GM12878 (cell line): Measurements from ENCODE around the gene GET3. TPM values are rescaled to one million over a fixed set of nuclear protein-coding genes. Genes with fewer than 3 reads are reported as not detected.

Source experiments
- ATAC-seq: fragments of 200-7000 bp; cut with Tn5 transposase; 3 replicates; pipeline ENCODE4 v1.9.1; 2020; ENCODE audit warnings: mild to moderate bottlenecking, moderate library complexity
- BruUV-seq: library from RNA; stranded (reverse); fragments of 400-500 nt; replicated peaks from 2 replicates; lab custom pipeline; 2021; lab: Mats Ljungman, UMichigan
- CTCF ChIA-PET: fragments of 300-600 bp; sonication (Branson Sonifier 250); formaldehyde crosslinking; extraction: SDS; loops from one replicate; lab custom pipeline; 2021; ENCODE audit warnings: inconsistent platforms; lab: Yijun Ruan, JAX
- POLR2A ChIA-PET: fragments of 350-600 bp; formaldehyde crosslinking; extraction: SDS; loops from one replicate; lab custom pipeline; 2021; ENCODE audit warnings: inconsistent platforms; lab: Charles Lee
- RAD21 ChIA-PET: fragments of 300-600 bp; sonication (Branson Sonifier 250); formaldehyde crosslinking; loops from one replicate; lab custom pipeline; 2023; ENCODE audit warnings: antibody characterized with exemption; ENCODE audit not compliant: unreplicated experiment; lab: Charles Lee
- SMC1A ChIA-PET: fragments of 300-600 bp; sonication (Branson Sonifier 250); formaldehyde crosslinking; loops from one replicate; lab custom pipeline; 2023; ENCODE audit not compliant: unreplicated experiment, uncharacterized antibody; lab: Charles Lee
- DNase-seq: peaks from one replicate; pipeline ENCODE4 v3.0.0-alpha.2; 2011; ENCODE audit warnings: low read depth, low spot score
- FAIRE-seq: peaks from 3 replicates; lab custom pipeline; 2011; peaks lifted over from hg19 to GRCh38; lab: Jason Lieb, UNC
- H2AFZ ChIP-seq: 2 replicates; pipeline ENCODE4 v1.6.0; 2011; ENCODE audit warnings: low read depth, low read length, control low read depth; ENCODE audit not compliant: control insufficient read depth
- H3K27ac ChIP-seq: 2 replicates; pipeline ENCODE4 v1.5.1; 2011; ENCODE audit warnings: control low read depth; ENCODE audit not compliant: control insufficient read depth, insufficient read depth
- H3K27me3 ChIP-seq, 2 experiments: replicated peaks in 1 of 2; 2 replicates each; pipeline versions ENCODE4 v1.6.0 to v1.6.1; 2011; ENCODE audit warnings: low read length in 1 of 2; ENCODE audit not compliant: control insufficient read depth in 2 of 2, insufficient read depth in 2 of 2
- H3K36me3 ChIP-seq, 2 experiments: 2 replicates each; pipeline ENCODE4 v1.5.1; 2011; ENCODE audit warnings: low read length in 1 of 2; ENCODE audit not compliant: control insufficient read depth in 2 of 2, insufficient read depth in 2 of 2
- H3K4me1 ChIP-seq: 2 replicates; pipeline ENCODE4 v1.6.1; 2011; ENCODE audit warnings: mild to moderate bottlenecking, low read length, moderate library complexity, mixed read lengths; ENCODE audit not compliant: control insufficient read depth, insufficient read depth
- H3K4me2 ChIP-seq: 2 replicates; pipeline ENCODE4 v1.6.0; 2011; ENCODE audit warnings: control low read depth; ENCODE audit not compliant: control insufficient read depth, insufficient read depth
- H3K4me3 ChIP-seq: fragments of 200-600 bp; sonication (generic); 2 replicates; pipeline ENCODE4 v1.5.1; 2016
- H3K79me2 ChIP-seq: 2 replicates; pipeline ENCODE4 v1.6.0; 2011; ENCODE audit warnings: low read length; ENCODE audit not compliant: control insufficient read depth, insufficient read depth
- H3K9ac ChIP-seq: 2 replicates; pipeline ENCODE4 v1.8.0; 2011; ENCODE audit warnings: low read length, control low read depth, mixed read lengths; ENCODE audit not compliant: control insufficient read depth, insufficient read depth
- H3K9me3 ChIP-seq: replicated peaks from 3 replicates; pipeline ENCODE4 v1.5.1; 2011; ENCODE audit warnings: mild to moderate bottlenecking, low read length; ENCODE audit not compliant: control insufficient read depth, insufficient read depth
- H4K20me1 ChIP-seq: 2 replicates; pipeline ENCODE4 v1.6.0; 2011; ENCODE audit not compliant: control insufficient read depth, insufficient read depth
- BMI1 ChIP-seq: fragments of 450-650 bp; IDR thresholded peaks from 2 replicates; pipeline ENCODE4 v1.6.1; 2016; ENCODE audit warnings: mild to moderate bottlenecking, moderate library complexity, borderline replicate concordance
- DPF2 ChIP-seq: fragments of 450-650 bp; IDR thresholded peaks from 2 replicates; pipeline ENCODE4 v1.6.1; 2017; ENCODE audit warnings: mild to moderate bottlenecking
- HDAC6 ChIP-seq: fragments of 200-600 bp; sonication (generic); IDR thresholded peaks from one replicate; pipeline ENCODE4 v1.8.0; 2017; ENCODE audit warnings: antibody characterized with exemption; ENCODE audit not compliant: unreplicated experiment
- KAT2A ChIP-seq: conservative IDR thresholded peaks from 2 replicates; pipeline ENCODE4 v1.6.1; 2011; ENCODE audit warnings: low read depth, low read length; ENCODE audit not compliant: control insufficient read depth
- LARP7 ChIP-seq: fragments of 450-650 bp; IDR thresholded peaks from 2 replicates; pipeline ENCODE4 v1.6.1; 2017; ENCODE audit warnings: mild to moderate bottlenecking
- MTA2 ChIP-seq: fragments of 450-650 bp; IDR thresholded peaks from 2 replicates; pipeline ENCODE4 v1.6.1; 2016; ENCODE audit warnings: low read depth, mild to moderate bottlenecking, moderate library complexity
- MTA3 ChIP-seq: IDR thresholded peaks from 2 replicates; pipeline ENCODE4 v1.6.1; 2012; ENCODE audit warnings: low read length, inconsistent platforms, borderline replicate concordance
- MYC ChIP-seq: IDR thresholded peaks from 2 replicates; pipeline ENCODE4 v1.6.1; 2011; ENCODE audit warnings: mild to moderate bottlenecking, low read length, moderate library complexity, inconsistent platforms; ENCODE audit not compliant: insufficient read depth, insufficient replicate concordance, insufficient read length, severe bottlenecking
- POLR2AphosphoS5 ChIP-seq: IDR thresholded peaks from 2 replicates; pipeline ENCODE4 v1.6.1; 2011; ENCODE audit warnings: mild to moderate bottlenecking, low read length, inconsistent platforms
- RAD51 ChIP-seq: fragments of 450-650 bp; IDR thresholded peaks from 2 replicates; pipeline ENCODE4 v1.6.1; 2016; ENCODE audit warnings: moderate library complexity, mild to moderate bottlenecking, inconsistent platforms
- RCOR1 ChIP-seq: conservative IDR thresholded peaks from 2 replicates; pipeline ENCODE4 v1.6.1; 2012; ENCODE audit warnings: low read depth, low read length, improper control_type of control experiment
- SIN3A ChIP-seq: IDR thresholded peaks from 2 replicates; pipeline ENCODE4 v1.6.1; 2012; ENCODE audit warnings: low read depth, low read length, improper control_type of control experiment
- SMARCA5 ChIP-seq: fragments of 450-650 bp; IDR thresholded peaks from 2 replicates; pipeline ENCODE4 v1.6.1; 2017; ENCODE audit warnings: mild to moderate bottlenecking
- SMC3 ChIP-seq: IDR thresholded peaks from 2 replicates; pipeline ENCODE4 v1.6.1; 2011; ENCODE audit warnings: low read length, improper control_type of control experiment, borderline replicate concordance
- SP1 ChIP-seq: IDR thresholded peaks from one replicate; pipeline ENCODE4 v1.6.1; 2011; ENCODE audit warnings: low read depth, low read length
- SREBF2 ChIP-seq: IDR thresholded peaks from 2 replicates; pipeline ENCODE4 v1.6.1; 2012; ENCODE audit warnings: mild to moderate bottlenecking, low read length
- TBL1XR1 ChIP-seq: IDR thresholded peaks from 2 replicates; pipeline ENCODE4 v1.6.1; 2012; ENCODE audit warnings: low read depth, low read length, improper control_type of control experiment
- YBX1 ChIP-seq: fragments of 450-650 bp; IDR thresholded peaks from 2 replicates; pipeline ENCODE4 v1.6.1; 2016; ENCODE audit warnings: antibody characterized with exemption
- WGBS: methylation state at CpG from one replicate; pipeline ENCODE4 v1.1.6; 2016; ENCODE audit warnings: low lambda C conversion rate; ENCODE audit not compliant: insufficient replicate concordance, insufficient coverage; ENCODE audit errors: missing lambda C conversion rate; 5-methylcytosine and 5-hydroxymethylcytosine counted together
- in situ Hi-C: fragments of 300-500 bp; cut with MboI; formaldehyde crosslinking; loops from 9 replicates; pipeline ENCODE4 v1.14.3; 2018; ENCODE audit warnings: mixed read lengths
- intact Hi-C: fragments of 100-400 bp; cut with micrococcal nuclease; formaldehyde crosslinking; loops from one replicate; pipeline ENCODE4 v1.14.2; 2022; ENCODE audit not compliant: unreplicated experiment
- polyA plus RNA-seq, 11 experiments: library from polyadenylated mRNA; depleted of rRNA in 4 of 11; unstranded in 6 of 11; stranded (reverse) in 5 of 11; fragments of >200 nt; fragmentation: Nextera tagmentation in 4 of 11; fragmentation: Illumina TruSeq in 1 of 11; extraction: Ambion mirVana in 4 of 11; extraction: Trizol in 1 of 11; gene quantifications; 1 replicate in 1 of 11; 2 replicates in 10 of 11; pipeline versions ENCODE4 v1.2.1 to v1.2.3, GENCODE V29; 2011 to 2016; ENCODE audit warnings: inconsistent platforms in 2 of 11, missing spikeins in 2 of 11, low read depth in 1 of 11
- total RNA-seq, 4 experiments: library from RNA; depleted of rRNA in 3 of 4; stranded (reverse); fragments of >200 nt in 3 of 4; fragmentation: Illumina TruSeq in 1 of 4; extraction: Trizol in 1 of 4; gene quantifications; 2 replicates each; pipeline versions ENCODE4 v1.2.1 to v1.2.3, GENCODE V29; 2013 to 2021
- TF ChIP-seq, protein P1 (sequence below): IDR thresholded peaks from 2 replicates; pipeline ENCODE4 v1.6.1; 2011; ENCODE audit warnings: borderline replicate concordance, low read depth, mild to moderate bottlenecking, moderate library complexity, low read length; ENCODE audit not compliant: insufficient read depth, poor library complexity, severe bottlenecking
- TF ChIP-seq, protein P2 (sequence below): fragments of 450-650 bp; IDR thresholded peaks from 2 replicates; pipeline ENCODE4 v1.6.1; 2016; ENCODE audit warnings: mild to moderate bottlenecking
- TF ChIP-seq, protein P3 (sequence below): fragments of 450-650 bp; IDR thresholded peaks from 2 replicates; pipeline ENCODE4 v1.6.1; 2017; ENCODE audit warnings: borderline replicate concordance

The GET3 gene
- total and polyA plus RNA-seq, 10 of the 15 experiments (the other 5 are each of a cell fraction or from before 2014, with no cell fraction given): 14.5 to 144 (median 97.2) TPM

DNA sequence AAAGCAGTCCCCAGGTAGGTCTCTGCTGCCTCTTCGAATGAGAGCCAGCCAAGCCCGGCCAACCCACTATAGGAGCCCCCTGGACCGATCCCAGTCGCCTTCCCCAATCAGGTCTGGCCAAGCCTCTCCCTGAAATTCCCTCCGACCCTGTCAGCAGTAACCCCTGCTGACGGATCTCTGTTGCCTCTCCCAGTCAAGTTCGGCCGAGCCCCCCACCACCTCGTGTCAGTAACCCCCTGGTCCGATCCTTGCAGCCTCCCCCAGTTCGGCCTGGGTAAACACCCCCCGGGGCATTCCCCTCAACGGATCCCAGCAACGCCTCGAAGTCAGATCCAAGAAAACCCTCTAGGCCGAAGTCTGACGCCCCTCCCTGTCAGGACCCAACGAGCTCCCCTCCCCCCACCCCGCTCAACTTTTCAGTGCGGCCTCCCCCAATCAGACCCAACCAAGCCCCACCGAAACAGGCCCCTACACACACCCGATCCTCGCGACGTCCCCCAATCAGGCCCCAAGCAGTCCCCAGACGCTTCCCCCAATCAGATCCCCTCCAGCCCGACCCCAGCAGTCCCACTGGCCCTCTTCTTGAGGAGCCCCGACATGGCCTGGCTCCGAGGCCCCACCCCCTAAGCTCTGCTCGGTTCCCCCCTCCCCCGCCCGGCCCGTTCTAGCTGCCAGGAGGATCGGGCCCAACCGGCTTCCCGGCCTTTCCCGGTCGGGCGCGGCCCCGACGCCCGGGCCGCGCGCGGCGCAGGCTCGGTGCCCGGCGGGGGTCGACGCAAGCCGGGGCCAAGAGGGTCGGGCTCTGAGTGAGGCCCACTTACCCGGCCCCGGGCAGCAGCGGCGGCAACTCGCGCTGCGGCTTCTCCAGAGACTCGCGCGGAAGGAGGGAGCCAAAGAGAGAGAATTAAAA lies 15.4 kb upstream of the GET3 start:
- ChIA-PET POLR2A (interaction anchor here (0.5 to 6.8 kb wide), 8 partner anchors 12 to 235 kb away, joined by 3 to 58 read pairs (median 4); partner anchors contain the start of genes FBXW9, GET3 and TRIR), CTCF (interaction anchor here (0.6 to 5.4 kb wide), 13 partner anchors 11 to 1759 kb away, joined by 3 to 30 read pairs (median 3); partner anchors contain the start of genes GET3 and TRIR), RAD21 (interaction anchor here (0.5 to 3.3 kb wide), 4 partner anchors 12 to 40 kb away, joined by 3 to 31 read pairs (median 4); partner anchors contain the start of genes DHPS and TRIR), SMC1A (interaction anchor here (0.6 to 5.1 kb wide), 6 partner anchors 11 to 43 kb away, joined by 3 to 28 read pairs (median 4); partner anchors contain the start of genes GET3 and TRIR)
- no TSS peak for BruUV-seq
- under 1% methylated on average over 47 of the region's 65 CpGs for whole genome bisulfite sequencing
- Histone ChIP-seq H3K4me2 (peak overlapping the region; percentile 56), H3K4me1 (peaks cover 8% of the 10 kb centered on the region; the same call in 1 of the 2 replicates), H3K27ac (peak overlapping the region; percentile 81), H3K9ac (peak overlapping the region; percentile 81), H3K4me3 (peak overlapping the region; percentile 98), H3K27me3 (no peaks in the 10 kb centered on the region), H4K20me1 (no peaks in the 10 kb centered on the region; the same call in 1 of the 2 replicates), H3K36me3 (peaks cover 8 to 9% of the 10 kb centered on the region in 2 experiments), H3K79me2 (peaks cover 52% of the 10 kb centered on the region), H3K9me3 (no peaks in the 10 kb centered on the region), H2AFZ (peak overlapping the region; percentile 55)
- in situ Hi-C loops (no loop called here), intact Hi-C loops (no loop called here)
- DNase-seq (no peak), ATAC-seq (peak; percentile 72), FAIRE-seq (no peak)
- no peak for TF ChIP-seq YBX1
- TF ChIP-seq LARP7: no peak
- TF ChIP-seq MTA3: no peak
- no peak for TF ChIP-seq RCOR1
- TF ChIP-seq, protein P1, sequence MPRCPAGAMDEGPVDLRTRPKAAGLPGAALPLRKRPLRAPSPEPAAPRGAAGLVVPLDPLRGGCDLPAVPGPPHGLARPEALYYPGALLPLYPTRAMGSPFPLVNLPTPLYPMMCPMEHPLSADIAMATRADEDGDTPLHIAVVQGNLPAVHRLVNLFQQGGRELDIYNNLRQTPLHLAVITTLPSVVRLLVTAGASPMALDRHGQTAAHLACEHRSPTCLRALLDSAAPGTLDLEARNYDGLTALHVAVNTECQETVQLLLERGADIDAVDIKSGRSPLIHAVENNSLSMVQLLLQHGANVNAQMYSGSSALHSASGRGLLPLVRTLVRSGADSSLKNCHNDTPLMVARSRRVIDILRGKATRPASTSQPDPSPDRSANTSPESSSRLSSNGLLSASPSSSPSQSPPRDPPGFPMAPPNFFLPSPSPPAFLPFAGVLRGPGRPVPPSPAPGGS: no peak
- TF ChIP-seq TBL1XR1: no peak
- peak; percentile 32; the same call in 1 of the 2 replicates for TF ChIP-seq POLR2AphosphoS5
- TF ChIP-seq MYC: no peak
- no peak for TF ChIP-seq BMI1
- TF ChIP-seq, protein P2, sequence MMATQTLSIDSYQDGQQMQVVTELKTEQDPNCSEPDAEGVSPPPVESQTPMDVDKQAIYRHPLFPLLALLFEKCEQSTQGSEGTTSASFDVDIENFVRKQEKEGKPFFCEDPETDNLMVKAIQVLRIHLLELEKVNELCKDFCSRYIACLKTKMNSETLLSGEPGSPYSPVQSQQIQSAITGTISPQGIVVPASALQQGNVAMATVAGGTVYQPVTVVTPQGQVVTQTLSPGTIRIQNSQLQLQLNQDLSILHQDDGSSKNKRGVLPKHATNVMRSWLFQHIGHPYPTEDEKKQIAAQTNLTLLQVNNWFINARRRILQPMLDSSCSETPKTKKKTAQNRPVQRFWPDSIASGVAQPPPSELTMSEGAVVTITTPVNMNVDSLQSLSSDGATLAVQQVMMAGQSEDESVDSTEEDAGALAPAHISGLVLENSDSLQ: peak; percentile 11; the same call in 1 of the 2 replicates
- no peak for TF ChIP-seq DPF2
- no peak for TF ChIP-seq SREBF2
- no peak for TF ChIP-seq RAD51
- 0 out of 2 replicates have a peak, but pooled peaks have one; percentile 28 for TF ChIP-seq SMARCA5
- 0 out of 2 replicates have a peak, but pooled peaks have one; percentile 18 for TF ChIP-seq SIN3A
- TF ChIP-seq MTA2: no peak
- no peak for TF ChIP-seq SMC3
- TF ChIP-seq, protein P3, sequence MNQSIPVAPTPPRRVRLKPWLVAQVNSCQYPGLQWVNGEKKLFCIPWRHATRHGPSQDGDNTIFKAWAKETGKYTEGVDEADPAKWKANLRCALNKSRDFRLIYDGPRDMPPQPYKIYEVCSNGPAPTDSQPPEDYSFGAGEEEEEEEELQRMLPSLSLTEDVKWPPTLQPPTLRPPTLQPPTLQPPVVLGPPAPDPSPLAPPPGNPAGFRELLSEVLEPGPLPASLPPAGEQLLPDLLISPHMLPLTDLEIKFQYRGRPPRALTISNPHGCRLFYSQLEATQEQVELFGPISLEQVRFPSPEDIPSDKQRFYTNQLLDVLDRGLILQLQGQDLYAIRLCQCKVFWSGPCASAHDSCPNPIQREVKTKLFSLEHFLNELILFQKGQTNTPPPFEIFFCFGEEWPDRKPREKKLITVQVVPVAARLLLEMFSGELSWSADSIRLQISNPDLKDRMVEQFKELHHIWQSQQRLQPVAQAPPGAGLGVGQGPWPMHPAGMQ: no peak
- TF ChIP-seq SP1: no peak
- TF ChIP-seq HDAC6: no peak
- TF ChIP-seq KAT2A: no peak
